Loucy (cell line): ENCODE data around the gene PCSK2.

Source experiments
- CTCF ChIP-seq: fragments of 200-600 bp; sonication (generic); conservative IDR thresholded peaks from 2 replicates; pipeline ENCODE4 v1.5.1; 2014; ENCODE audit warnings: mild to moderate bottlenecking, antibody characterized with exemption, low read length
- EZH2phosphoT487 ChIP-seq: fragments of 200-600 bp; IDR thresholded peaks from 2 replicates; pipeline ENCODE4 v1.6.1; 2018; ENCODE audit warnings: antibody characterized with exemption, mild to moderate bottlenecking, moderate library complexity, borderline replicate concordance

GRCh38 chr20:17399303-17399985 is 172.6 kb downstream of the PCSK2 start:
- TF ChIP-seq CTCF (no peak), EZH2phosphoT487 (no peak)
